Measurements from ENCODE around the gene PTPRN2. TPM values are rescaled to one million over a fixed set of nuclear protein-coding genes. Genes with fewer than 3 reads are reported as not detected.

Gene PTPRN2
- total and polyA plus RNA-seq, 2 of the 8 experiments (the other 6 are each of a cell fraction or from before 2014, with no cell fraction given), result 2.6 to 4.5 TPM

- TF ChIP-seq CHD7 (IDR thresholded peaks at IDR 0.05; ENCODE audit: insufficient replicate concordance, low read length), result no peak
- TF ChIP-seq MAFK (IDR thresholded peaks at IDR 0.05; ENCODE audit: low read depth, low read length), result no peak
- no peak for TF ChIP-seq GTF2F1 (IDR thresholded peaks at IDR 0.05; ENCODE audit: borderline replicate concordance, low read depth, low read length)
- TF ChIP-seq GABPA (IDR thresholded peaks at IDR 0.05; ENCODE audit: borderline replicate concordance, insufficient read depth, low read length), result no peak
- no peak for TF ChIP-seq RNF2 (IDR thresholded peaks at IDR 0.05; ENCODE audit: borderline replicate concordance, low read depth, low read length, missing control alignments, poor library complexity, severe bottlenecking)
- no peak for TF ChIP-seq SIRT6 (IDR thresholded peaks at IDR 0.05; ENCODE audit: low read length)
- no peak for TF ChIP-seq YY1 (IDR thresholded peaks at IDR 0.05; ENCODE audit: low read depth, low read length)
- TF ChIP-seq BCL11A (IDR thresholded peaks at IDR 0.05; ENCODE audit: low read depth in 2 of 2, low read length in 2 of 2), result no peak
Observed at GRCh38 chr7:157574914-157575586, 1012.6 kb downstream of the PTPRN2 start (continued).

Data from H1 (cell line).